Cardiac septum (tissue), 1 donor: Measurements from ENCODE around the gene MARCHF3. TPM values are rescaled to one million over a fixed set of nuclear protein-coding genes. Genes with fewer than 3 reads are reported as not detected.
"Not testable (repeated sequence)": the region's sequence is repeated elsewhere in the genome, so short reads cannot be mapped to it uniquely, and the experiment has no call there.

ENCODE experiments used
- DNase-seq: peaks from one replicate; pipeline ENCODE4 v3.0.0-alpha.2; 2020; ENCODE audit warnings: low spot score
- intact Hi-C: fragments of 100-400 bp; cut with DNase I; formaldehyde crosslinking; loops from one replicate; pipeline ENCODE4 v1.14.0; 2022
- total RNA-seq: library from RNA; stranded (reverse); fragmentation: NEBNext Ultra II Directional; extraction: Animal tissue kit (Norgen Biotek cat#: 25700); gene quantifications from one replicate; pipeline ENCODE4 v1.2.1, GENCODE V29; 2021
- donor health status: DM: no; HTN: no; CAD: no.

MARCHF3 gene
- total RNA-seq, 1 donor from 2014 or later = 61.0 TPM

DNA sequence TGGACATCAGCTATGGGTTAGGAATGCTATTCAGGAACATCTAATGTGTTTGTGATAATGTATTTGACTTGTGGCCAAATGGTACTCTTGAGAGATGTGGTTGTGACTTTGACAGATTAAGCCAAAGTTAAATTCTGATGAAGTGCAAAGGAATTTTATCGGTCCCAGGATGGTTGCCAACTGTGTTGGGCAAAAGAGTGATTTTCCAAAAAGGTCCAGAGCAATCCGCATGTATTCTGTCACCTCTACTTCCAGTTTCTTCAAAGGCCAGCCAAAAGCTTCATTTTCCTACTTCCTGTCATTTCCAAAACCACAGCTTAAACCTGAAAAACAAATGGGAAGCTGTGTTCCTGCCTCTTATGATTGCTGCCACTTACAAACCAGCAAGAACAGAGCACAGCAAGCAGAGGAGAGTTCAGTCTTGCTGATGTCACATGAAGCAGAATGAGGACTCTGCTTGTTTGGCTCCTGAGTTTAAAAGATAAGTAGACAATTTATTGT is 59.8 kb downstream of the MARCHF3 start:
- DNase-seq = no peak
- intact Hi-C loops = loop anchor here (2.0 to 5.0 kb wide), 2 partner anchors 42 to 60 kb away; partner anchors contain the start of gene MARCHF3

GRCh38 chr5:126969548-126969947 is 60.8 kb downstream of the MARCHF3 start:
- no peak for DNase-seq
- intact Hi-C loops = loop anchor here (2.0 kb wide), 1 partner anchor 49 kb away; no protein-coding TSS in a partner anchor

DNA sequence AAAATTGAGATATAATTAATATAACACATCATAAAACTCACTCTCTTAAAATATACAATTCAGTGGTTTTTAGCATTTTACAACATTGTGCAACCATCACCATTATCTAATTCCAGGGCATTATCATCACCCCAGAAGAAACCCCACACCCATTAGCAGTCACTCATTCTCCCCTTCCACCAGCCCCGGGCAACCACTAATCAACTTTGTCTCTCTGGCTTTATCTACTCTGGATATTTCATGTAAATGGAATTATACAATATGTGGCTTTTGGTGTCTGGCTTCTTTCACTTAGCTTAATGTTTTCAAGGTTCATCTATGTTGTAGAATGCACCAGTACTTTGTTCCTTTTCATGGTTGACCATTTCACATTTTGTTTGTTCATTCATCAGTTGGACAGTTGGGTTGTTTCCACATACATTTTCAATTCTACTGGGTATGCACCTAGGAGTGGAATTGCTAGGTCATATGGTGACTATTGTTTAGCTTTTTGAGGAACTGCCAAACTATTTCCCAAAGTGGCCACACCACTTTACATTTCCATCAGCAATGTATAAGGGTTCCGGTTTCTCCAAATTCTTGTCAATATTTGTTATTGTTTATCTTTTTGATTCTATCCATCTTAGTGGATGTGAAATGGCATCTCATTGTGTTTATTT is 62.4 kb downstream of the MARCHF3 start:
- DNase-seq = no peak
- intact Hi-C loops = loop anchor here (2.0 kb wide), 1 partner anchor 47 kb away; no protein-coding TSS in a partner anchor

DNA sequence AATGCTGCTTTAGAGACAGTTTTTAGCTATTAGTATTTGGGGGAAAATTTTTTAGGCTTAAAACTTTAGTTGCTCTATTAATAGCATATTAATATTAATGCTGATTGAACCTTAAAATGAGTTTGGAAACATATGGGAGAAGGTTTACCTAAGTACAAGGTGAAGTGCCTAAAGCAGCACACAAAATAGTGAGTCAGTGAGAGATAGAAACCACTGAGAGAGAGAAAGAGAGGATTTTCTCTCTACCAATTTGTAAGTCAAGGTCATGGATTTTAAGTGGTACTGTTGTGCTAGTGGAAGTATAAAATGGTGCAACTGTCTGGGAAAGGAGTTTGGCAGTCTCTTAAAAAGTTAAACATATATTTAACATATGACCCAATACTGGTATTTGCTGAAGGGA is 64.9 kb downstream of the MARCHF3 start:
- intact Hi-C loops = no loop called here
- DNase-seq = no peak

DNA sequence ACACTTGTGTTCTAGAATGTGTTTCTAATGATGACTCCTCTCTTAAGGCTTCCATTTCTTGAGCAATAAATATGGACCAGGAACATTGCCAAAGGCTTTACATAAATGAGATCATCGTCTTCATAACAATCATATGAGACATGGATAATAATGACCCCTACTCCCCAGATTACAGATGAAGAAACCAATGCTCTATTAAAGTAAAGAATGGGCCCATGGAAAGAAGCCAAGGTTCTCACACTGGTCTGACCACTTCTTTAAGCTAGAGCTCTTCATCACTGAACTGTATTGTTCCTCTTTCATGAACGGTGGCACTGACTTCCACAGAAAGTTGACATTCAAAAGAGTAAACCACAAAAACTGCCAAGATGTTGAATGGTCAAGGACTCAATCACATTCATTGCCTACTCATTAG is 65.3 kb downstream of the MARCHF3 start:
- intact Hi-C loops = no loop called here
- no peak for DNase-seq

GRCh38 chr5:126963822-126964375 is 66.5 kb downstream of the MARCHF3 start:
- DNase-seq = no peak
- intact Hi-C loops = no loop called here

DNA sequence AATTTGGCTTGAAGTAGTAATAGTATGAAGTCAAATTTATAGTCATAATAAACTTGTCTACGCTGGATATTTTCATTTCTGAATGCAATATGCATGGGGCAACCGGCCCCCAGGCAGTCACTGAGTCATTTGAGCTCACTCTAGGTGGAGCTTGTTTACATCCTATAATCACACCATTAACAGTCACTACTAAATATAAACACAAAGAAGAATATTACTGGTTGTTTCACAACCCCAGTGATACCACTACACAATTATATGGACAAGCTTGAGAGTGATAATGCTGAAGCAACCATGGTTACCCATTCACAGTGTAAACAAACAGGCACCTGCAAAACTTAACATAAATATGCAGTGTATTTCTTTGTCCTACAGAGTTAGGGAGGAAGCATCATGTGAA is 68.7 kb downstream of the MARCHF3 start:
- intact Hi-C loops = no loop called here
- no peak for DNase-seq

DNA sequence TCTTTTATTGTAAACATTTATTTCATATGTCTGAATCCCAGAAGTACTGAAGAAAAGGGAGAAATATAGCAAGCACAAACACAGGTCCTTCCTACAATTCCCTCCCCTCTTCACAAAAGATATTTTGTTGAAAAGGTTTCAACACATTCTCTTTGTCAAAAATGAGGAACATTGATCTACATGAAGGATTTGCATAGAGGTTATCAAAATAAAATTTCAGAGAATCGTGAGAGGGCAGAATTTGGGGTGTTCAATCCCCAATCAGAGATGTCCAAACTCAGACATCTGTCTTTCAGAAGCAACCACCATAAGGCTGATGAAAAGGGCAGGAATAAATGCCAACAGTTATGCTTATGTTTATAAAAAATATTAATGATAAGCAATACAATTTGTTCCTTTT is 69.2 kb downstream of the MARCHF3 start:
- intact Hi-C loops = no loop called here

DNA sequence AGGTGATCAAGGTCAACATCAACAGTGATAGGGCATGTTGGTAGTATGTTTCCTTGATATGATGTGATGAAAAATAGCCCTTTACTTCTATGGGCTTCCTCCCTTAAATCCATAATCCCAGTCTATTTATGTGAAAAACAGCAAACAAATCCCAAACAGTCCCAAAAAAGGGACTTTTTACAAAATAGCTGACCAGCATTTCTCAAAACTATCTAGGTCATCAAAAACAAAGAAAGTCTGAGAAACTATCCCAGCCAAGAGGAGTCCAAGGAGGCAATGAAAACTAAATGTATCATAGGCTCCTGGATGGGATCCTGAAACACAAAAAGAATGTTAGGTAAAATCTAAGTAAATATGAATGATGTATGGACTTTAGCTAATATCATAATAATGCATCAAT is 71.2 kb downstream of the MARCHF3 start:
- intact Hi-C loops = no loop called here
- no peak for DNase-seq

More for the DNA sequence above, 69.2 kb downstream of the MARCHF3 start:
- no peak for DNase-seq

DNA sequence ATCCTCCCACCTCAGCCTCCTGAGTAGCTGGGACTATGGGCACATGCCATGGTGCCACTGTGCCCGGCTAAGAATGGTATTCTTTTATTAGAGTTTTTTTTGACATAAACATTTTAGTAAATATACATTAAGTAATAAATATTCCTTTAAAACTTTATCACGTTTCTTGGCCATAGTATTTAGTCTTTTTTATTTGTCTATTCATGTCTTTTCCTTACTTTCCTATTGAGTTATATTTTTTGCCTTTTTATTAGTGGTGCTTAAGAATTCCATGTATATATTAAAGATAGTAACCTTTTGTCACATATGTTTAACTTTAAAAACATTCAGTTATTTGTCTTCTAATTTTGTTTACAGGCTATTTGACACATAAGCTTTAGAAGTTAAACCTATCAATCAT is 73.4 kb downstream of the MARCHF3 start:
- no peak for DNase-seq
- intact Hi-C loops = no loop called here

- intact Hi-C loops = no loop called here
- no peak for DNase-seq
Observed at GRCh38 chr5:126954981-126955380, 75.4 kb downstream of the MARCHF3 start.

GRCh38 chr5:126953640-126954039 is 76.7 kb downstream of the MARCHF3 start:
- no peak for DNase-seq
- intact Hi-C loops = no loop called here

GRCh38 chr5:126949475-126949874 is 80.9 kb downstream of the MARCHF3 start:
- intact Hi-C loops = no loop called here

GRCh38 chr5:126948453-126948852 is 81.9 kb downstream of the MARCHF3 start:
- no peak for DNase-seq
- intact Hi-C loops = no loop called here

More at GRCh38 chr5:126949475-126949874, 80.9 kb downstream of the MARCHF3 start:
- DNase-seq = no peak

GRCh38 chr5:126948011-126948355 is 82.4 kb downstream of the MARCHF3 start:
- intact Hi-C loops = no loop called here
- DNase-seq = no peak

DNA sequence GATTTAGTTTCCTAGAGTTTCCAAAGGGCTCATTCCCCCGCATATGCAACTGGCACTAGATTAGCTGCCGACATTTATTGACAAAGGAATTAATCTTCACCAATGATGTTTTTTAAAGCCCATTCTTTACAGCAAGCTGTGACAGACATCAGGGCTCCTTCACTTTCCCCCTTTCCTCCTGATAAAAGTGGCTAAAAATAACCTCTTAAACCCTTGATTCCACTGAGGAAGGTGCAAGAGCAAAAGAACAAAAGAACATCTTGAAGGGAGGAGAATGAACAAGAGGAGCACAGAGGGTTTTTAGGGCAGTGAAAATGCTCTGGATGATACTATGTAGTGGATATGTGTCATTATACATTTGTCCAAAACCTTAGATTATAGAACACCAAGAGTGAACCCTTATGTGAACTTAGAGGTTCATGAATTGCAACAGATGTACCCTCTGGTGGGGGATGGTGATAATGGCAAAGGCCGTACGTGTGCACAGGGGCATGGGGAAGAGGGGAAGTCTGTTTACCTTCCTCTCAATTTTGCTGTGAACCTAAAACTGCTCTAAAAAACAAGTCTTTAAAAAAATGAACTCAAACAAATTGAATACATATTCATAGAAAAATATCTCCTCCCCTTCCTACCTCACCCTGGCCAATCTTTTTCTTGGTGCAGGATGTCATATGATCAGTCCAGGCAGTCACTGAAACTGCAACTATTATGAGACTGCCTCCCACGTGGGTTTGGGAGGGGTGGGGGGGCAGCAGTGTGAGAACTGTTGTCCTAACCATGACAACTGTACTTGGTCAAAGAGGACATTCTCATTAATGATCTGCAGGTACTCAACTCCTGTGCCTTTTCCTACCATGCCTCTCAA is 83.0 kb downstream of the MARCHF3 start:
- no peak for DNase-seq
- intact Hi-C loops = no loop called here

GRCh38 chr5:126942908-126943307 is 87.5 kb downstream of the MARCHF3 start:
- DNase-seq, intact Hi-C loops: not testable (repeated sequence)

GRCh38 chr5:126941403-126941802 is 89.0 kb downstream of the MARCHF3 start:
- intact Hi-C loops = no loop called here
- no peak for DNase-seq

- no peak for DNase-seq
- intact Hi-C loops = no loop called here
Observed at GRCh38 chr5:126939887-126940286, 90.5 kb downstream of the MARCHF3 start.

DNA sequence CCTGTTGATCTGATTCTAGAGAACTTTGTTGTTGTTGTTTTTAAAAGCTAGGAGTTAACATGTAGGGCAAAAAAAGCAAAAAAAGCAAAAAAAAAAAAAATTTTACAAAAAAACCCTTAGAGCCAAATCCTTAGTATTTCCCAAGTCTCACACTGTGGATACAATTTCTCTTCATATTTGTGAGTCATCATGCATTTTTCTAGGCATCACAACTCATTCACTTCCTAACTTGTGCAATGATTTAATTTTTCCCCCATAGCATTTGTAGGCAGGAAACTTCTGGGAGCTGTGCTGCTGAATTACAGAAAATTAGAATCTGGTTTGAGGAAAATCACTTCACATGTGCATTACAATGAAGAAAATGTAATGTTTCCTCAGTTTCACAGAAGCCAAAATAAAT is 91.9 kb downstream of the MARCHF3 start:
- intact Hi-C loops = no loop called here
- DNase-seq = no peak
